Limb (tissue), 2 donors: ENCODE measurements around the gene TDRD9.

Experiments
- DNase-seq, 2 donors: peaks; one replicate each; pipeline ENCODE4 v3.0.0-alpha.2; 2016; ENCODE audit errors: extremely low spot score in 2 of 2

TDRD9 gene

GRCh38 chr14:104101086-104101621, 172.9 kb downstream of the TDRD9 start:
- DNase-seq, result peak in 1 of 2 donors; percentile 24

DNA sequence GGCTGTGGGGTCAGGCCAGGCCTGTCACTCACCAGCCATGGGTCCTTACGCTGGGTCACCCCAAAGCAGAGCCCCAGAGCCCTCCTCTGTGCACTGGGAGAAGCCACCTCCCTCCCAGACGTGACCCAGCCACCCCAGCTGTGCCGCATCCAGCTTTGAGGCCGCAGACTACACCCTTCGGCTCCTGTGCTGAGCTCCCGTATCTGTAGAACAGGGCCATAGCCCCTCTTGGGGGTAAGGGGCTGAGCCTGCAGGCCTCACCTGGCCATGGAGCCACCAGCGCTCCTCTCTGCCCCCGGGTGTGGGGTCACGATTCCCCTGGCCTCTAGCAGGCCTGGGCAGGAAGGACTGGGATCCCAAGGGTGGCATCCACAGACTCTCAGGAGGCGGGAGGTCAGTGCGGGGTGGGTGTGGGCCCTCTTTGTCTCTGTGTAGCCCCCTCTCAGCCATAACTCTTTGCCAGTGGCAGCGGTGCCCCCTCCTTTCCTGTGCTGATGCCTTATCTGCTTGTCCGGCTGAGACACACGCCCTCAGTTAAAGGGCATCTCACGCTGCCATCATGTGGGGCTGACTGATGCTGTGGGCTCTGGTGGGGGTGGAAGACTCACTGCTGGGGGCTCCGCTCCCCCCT, 173.5 kb downstream of the TDRD9 start:
- peak in 1 of 2 donors; percentile 17 for DNase-seq
